Measurements from ENCODE around the gene TNFRSF21. TPM values are rescaled to one million over a fixed set of nuclear protein-coding genes. Genes with fewer than 3 reads are reported as not detected.

Gene TNFRSF21
- total RNA-seq, 1 donor from 2014 or later = 28.9 TPM

DNA sequence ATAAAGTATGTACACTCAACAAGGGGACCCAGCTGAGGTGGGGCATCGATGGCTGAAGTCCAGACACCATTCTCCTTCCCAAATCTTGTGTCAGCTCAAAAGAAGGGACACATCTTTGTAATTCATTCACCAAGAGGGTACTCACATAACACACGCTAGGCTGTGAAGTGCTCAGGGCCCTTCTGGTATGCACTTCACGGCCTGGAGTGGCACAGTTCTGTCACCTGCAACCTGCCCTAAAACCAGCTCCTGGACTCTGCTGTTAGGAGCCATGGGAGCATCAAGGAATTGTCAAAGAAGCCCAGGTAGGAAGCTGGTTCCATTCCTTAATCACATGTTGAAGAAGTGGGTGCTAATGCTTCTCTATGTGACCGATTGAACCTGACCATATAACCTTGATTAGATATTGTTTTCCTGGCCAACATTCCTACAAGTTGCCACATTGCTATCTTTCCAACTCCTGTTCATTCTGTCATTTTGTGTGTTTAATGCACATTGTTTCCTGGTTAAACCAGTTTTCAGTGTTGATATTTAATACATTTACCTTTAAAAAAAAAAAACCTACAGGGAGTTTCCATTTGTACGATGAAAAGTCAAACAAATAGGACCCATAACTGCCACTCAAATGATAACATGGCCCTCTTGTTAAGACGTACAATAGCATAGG is 127.3 kb downstream of the TNFRSF21 start:
- Histone ChIP-seq H3K36me3 (no peaks in the 10 kb centered on the region), H3K27ac (no peak overlapping the region), H3K4me3 (no peak overlapping the region), H3K9me3 (no peaks in the 10 kb centered on the region), H3K27me3 (no peaks in the 10 kb centered on the region), H3K4me1 (no peaks in the 10 kb centered on the region)
- intact Hi-C loops (cut with DNase I) = no loop called here
- ATAC-seq = peak; percentile 92
- TF ChIP-seq, protein P1, sequence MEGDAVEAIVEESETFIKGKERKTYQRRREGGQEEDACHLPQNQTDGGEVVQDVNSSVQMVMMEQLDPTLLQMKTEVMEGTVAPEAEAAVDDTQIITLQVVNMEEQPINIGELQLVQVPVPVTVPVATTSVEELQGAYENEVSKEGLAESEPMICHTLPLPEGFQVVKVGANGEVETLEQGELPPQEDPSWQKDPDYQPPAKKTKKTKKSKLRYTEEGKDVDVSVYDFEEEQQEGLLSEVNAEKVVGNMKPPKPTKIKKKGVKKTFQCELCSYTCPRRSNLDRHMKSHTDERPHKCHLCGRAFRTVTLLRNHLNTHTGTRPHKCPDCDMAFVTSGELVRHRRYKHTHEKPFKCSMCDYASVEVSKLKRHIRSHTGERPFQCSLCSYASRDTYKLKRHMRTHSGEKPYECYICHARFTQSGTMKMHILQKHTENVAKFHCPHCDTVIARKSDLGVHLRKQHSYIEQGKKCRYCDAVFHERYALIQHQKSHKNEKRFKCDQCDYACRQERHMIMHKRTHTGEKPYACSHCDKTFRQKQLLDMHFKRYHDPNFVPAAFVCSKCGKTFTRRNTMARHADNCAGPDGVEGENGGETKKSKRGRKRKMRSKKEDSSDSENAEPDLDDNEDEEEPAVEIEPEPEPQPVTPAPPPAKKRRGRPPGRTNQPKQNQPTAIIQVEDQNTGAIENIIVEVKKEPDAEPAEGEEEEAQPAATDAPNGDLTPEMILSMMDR (IDR thresholded peaks at IDR 0.05) = no peak
- peak; percentile 68 for DNase-seq

DNA sequence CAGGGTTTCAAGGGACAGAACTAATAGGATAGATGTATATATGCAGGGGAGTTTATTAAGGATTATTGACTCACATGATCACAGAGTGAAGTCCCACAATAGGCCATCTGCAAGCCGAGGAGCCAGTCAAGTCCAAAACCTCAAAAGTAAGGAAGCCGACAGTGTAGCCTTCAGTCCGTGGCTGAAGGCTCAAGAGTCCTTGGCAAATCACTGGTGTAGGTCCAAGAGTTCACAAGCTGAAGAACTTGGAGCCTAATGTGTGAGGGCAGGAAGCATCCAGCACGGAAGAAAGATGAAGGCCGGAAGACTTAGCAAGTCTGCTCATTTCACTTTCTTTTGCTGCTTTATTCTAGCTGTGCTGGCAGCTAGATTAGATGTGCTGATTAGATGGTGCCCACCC is 128.0 kb downstream of the TNFRSF21 start:
- ATAC-seq = peak; percentile 24
- intact Hi-C loops (cut with DNase I) = no loop called here
- Histone ChIP-seq H3K36me3 (no peaks in the 10 kb centered on the region), H3K4me3 (no peak overlapping the region), H3K9me3 (no peaks in the 10 kb centered on the region), H3K4me1 (no peaks in the 10 kb centered on the region), H3K27me3 (no peaks in the 10 kb centered on the region), H3K27ac (no peak overlapping the region)
- DNase-seq = no peak
- TF ChIP-seq, protein P1 (IDR thresholded peaks at IDR 0.05) = no peak

Other genes starting within 250 kb of the TNFRSF21 start
- gene CD2AP, start 167.9 kb upstream of the TNFRSF21 start, total RNA-seq = 34.5 TPM